GM23248 (cell line): ENCODE data around the gene KIF24.

ENCODE experiments used
- EZH2 ChIP-seq: fragments of 200-600 bp; sonication (generic); IDR thresholded peaks from 2 replicates; pipeline ENCODE4 v1.6.1; 2018; ENCODE audit warnings: antibody characterized with exemption, mild to moderate bottlenecking; ENCODE audit not compliant: insufficient read depth, poor library complexity, severe bottlenecking
- EZH2phosphoT487 ChIP-seq: fragments of 200-600 bp; sonication (generic); IDR thresholded peaks from 2 replicates; pipeline ENCODE4 v1.6.1; 2018; ENCODE audit warnings: antibody characterized with exemption, moderate library complexity, mild to moderate bottlenecking, low read depth; ENCODE audit not compliant: insufficient read depth

- TF ChIP-seq EZH2: no peak
- TF ChIP-seq EZH2phosphoT487: no peak
Measured at GRCh38 chr9:34373749-34374148, 44.7 kb upstream of the KIF24 start.
